HCT116 (cell line): ENCODE measurements around the gene DNAJC9. TPM values are rescaled to one million over a fixed set of nuclear protein-coding genes. Genes with fewer than 3 reads are reported as not detected.

Experiments used
- ATAC-seq: fragments of 200-7000 bp; cut with Tn5 transposase; 2 replicates; pipeline ENCODE4 v1.9.1; 2020; ENCODE audit warnings: mild to moderate bottlenecking, moderate library complexity
- BruUV-seq: library from RNA; stranded (reverse); fragments of 400-500 nt; replicated peaks from 2 replicates; lab custom pipeline; 2021; lab: Mats Ljungman, UMichigan
- CTCF ChIA-PET: fragments of 300-600 bp; sonication (Branson Sonifier 250); formaldehyde crosslinking; loops from one replicate; lab custom pipeline; 2021; ENCODE audit warnings: antibody characterized with exemption; lab: Charles Lee
- POLR2A ChIA-PET: fragments of 300-600, 350-600 bp; sonication (Branson Sonifier 250); formaldehyde crosslinking; loops from one replicate; lab custom pipeline; 2021; ENCODE audit warnings: antibody characterized with exemption; lab: Charles Lee
- RAD21 ChIA-PET, 2 experiments: fragments of 300-600 bp; sonication (Branson Sonifier 250); formaldehyde crosslinking; loops; one replicate each; lab custom pipeline; 2023; ENCODE audit warnings: low total read pairs in 2 of 2; ENCODE audit not compliant: uncharacterized antibody in 2 of 2, unreplicated experiment in 2 of 2, low non-redundant PET in 1 of 2; lab: Charles Lee
- DNase-seq: peaks from one replicate; pipeline ENCODE4 v3.0.0-alpha.2; 2010; ENCODE audit warnings: low read depth, low spot score
- H2AFZ ChIP-seq: fragments of 200-600 bp; shearing (Covaris generic), sonication (generic); 2 replicates; pipeline ENCODE4 v1.6.1; 2017; ENCODE audit warnings: low read depth, mixed run types, mixed read lengths, antibody characterized with exemption, low read length; ENCODE audit not compliant: poor library complexity, severe bottlenecking
- H3K27ac ChIP-seq: 2 replicates; pipeline ENCODE4 v1.5.1; 2012; ENCODE audit warnings: low read depth, low read length
- H3K27me3 ChIP-seq: fragments of 200-600 bp; sonication (generic); 2 replicates; pipeline ENCODE4 v1.6.1; 2016; ENCODE audit warnings: mixed run types, low read length, mixed read lengths; ENCODE audit not compliant: insufficient read depth
- H3K36me3 ChIP-seq, 2 experiments: fragments of 200-500 bp in 1 of 2; fragments of 200-600 bp in 1 of 2; sonication (Bioruptor generic) in 1 of 2; sonication (generic) in 1 of 2; 2 replicates each; pipeline versions ENCODE4 v1.5.1 to v1.6.1; 2014 to 2016; ENCODE audit warnings: low read length in 2 of 2, inconsistent platforms in 1 of 2, mixed read lengths in 1 of 2, mixed run types in 1 of 2; ENCODE audit not compliant: insufficient read depth in 2 of 2, control insufficient read depth in 1 of 2
- H3K4me1 ChIP-seq, 2 experiments: fragments of 200-600 bp in 1 of 2; sonication (generic) in 1 of 2; 2 replicates each; pipeline versions ENCODE4 v1.5.1 to v1.6.1; 2012 to 2017; ENCODE audit warnings: low read length in 2 of 2, inconsistent platforms in 1 of 2, mild to moderate bottlenecking in 1 of 2, mixed read lengths in 1 of 2, mixed run types in 1 of 2, moderate library complexity in 1 of 2; ENCODE audit not compliant: insufficient read depth in 2 of 2, control insufficient read depth in 1 of 2
- H3K4me2 ChIP-seq: fragments of 200-600 bp; sonication (generic); 2 replicates; pipeline ENCODE4 v1.6.1; 2017; ENCODE audit warnings: mixed run types, low read length, mixed read lengths
- H3K4me3 ChIP-seq, 2 experiments: fragments of 200-600 bp in 1 of 2; sonication (generic) in 1 of 2; replicated peaks in 1 of 2; 2 replicates each; pipeline ENCODE4 v1.5.1; 2011 to 2016; ENCODE audit warnings: low read length in 2 of 2, control low read depth in 1 of 2, low read depth in 1 of 2, mild to moderate bottlenecking in 1 of 2, mixed read lengths in 1 of 2, mixed run types in 1 of 2
- H3K79me2 ChIP-seq: fragments of 200-600 bp; sonication (generic); 2 replicates; pipeline ENCODE4 v1.6.1; 2017; ENCODE audit warnings: mild to moderate bottlenecking, mixed run types, low read length, moderate library complexity, mixed read lengths; ENCODE audit not compliant: insufficient read depth
- H3K9ac ChIP-seq: fragments of 200-600 bp; sonication (generic); 2 replicates; pipeline ENCODE4 v1.6.1; 2016; ENCODE audit warnings: low read length, mixed read lengths
- H3K9me2 ChIP-seq: fragments of 200-600 bp; sonication (generic), shearing (Covaris generic); 2 replicates; pipeline ENCODE4 v1.6.1; 2017; ENCODE audit warnings: mixed run types, mild to moderate bottlenecking, moderate library complexity; ENCODE audit not compliant: insufficient read depth
- H3K9me3 ChIP-seq, 2 experiments: fragments of 200-500 bp in 1 of 2; fragments of 200-600 bp in 1 of 2; sonication (Bioruptor generic) in 1 of 2; sonication (generic) in 1 of 2; 2 replicates each; pipeline ENCODE4 v1.6.1; 2014 to 2017; ENCODE audit warnings: low read length in 2 of 2, mixed read lengths in 2 of 2, inconsistent platforms in 1 of 2, low read depth in 1 of 2, mild to moderate bottlenecking in 1 of 2, mixed run types in 1 of 2, moderate library complexity in 1 of 2; ENCODE audit not compliant: control insufficient read depth in 1 of 2, insufficient read depth in 1 of 2
- H4K20me1 ChIP-seq: fragments of 200-600 bp; sonication (generic), shearing (Covaris generic); 2 replicates; pipeline ENCODE4 v1.6.1; 2017; ENCODE audit warnings: mixed run types, mild to moderate bottlenecking, moderate library complexity; ENCODE audit not compliant: insufficient read depth
- ATF3 ChIP-seq: IDR thresholded peaks from 2 replicates; pipeline ENCODE4 v1.6.1; 2012
- CBX3 ChIP-seq: IDR thresholded peaks from 2 replicates; pipeline ENCODE4 v1.6.1; 2012; ENCODE audit warnings: low read depth
- CTCF ChIP-seq, 3 experiments: fragments of 200-600 bp in 1 of 3; sonication (generic) in 1 of 3; IDR thresholded peaks in 2 of 3; conservative IDR thresholded peaks in 1 of 3; 2 replicates each; pipeline ENCODE4 v1.5.1; 2012 to 2017; ENCODE audit warnings: low read depth in 2 of 3, low read length in 2 of 3, antibody characterized with exemption in 1 of 3, borderline replicate concordance in 1 of 3, control low read depth in 1 of 3, mild to moderate bottlenecking in 1 of 3, mixed read lengths in 1 of 3, mixed run types in 1 of 3, moderate library complexity in 1 of 3; ENCODE audit not compliant: insufficient read depth in 1 of 3
- FOSL1 ChIP-seq: IDR thresholded peaks from 2 replicates; pipeline ENCODE4 v1.6.1; 2012; ENCODE audit warnings: low read depth
- JUND ChIP-seq: IDR thresholded peaks from 2 replicates; pipeline ENCODE4 v1.6.1; 2012
- MAX ChIP-seq: IDR thresholded peaks from 2 replicates; pipeline ENCODE4 v1.6.1; 2012
- POLR2A ChIP-seq: IDR thresholded peaks from 2 replicates; pipeline ENCODE4 v1.7.0; 2011; ENCODE audit warnings: borderline replicate concordance; ENCODE audit not compliant: insufficient read depth, insufficient read length; ENCODE audit errors: extremely low read depth
- POLR2AphosphoS5 ChIP-seq: IDR thresholded peaks from 2 replicates; pipeline ENCODE4 v1.6.1; 2011; ENCODE audit warnings: mild to moderate bottlenecking, low read depth, low read length, moderate library complexity
- YY1 ChIP-seq: IDR thresholded peaks from 2 replicates; pipeline ENCODE4 v1.6.1; 2011; ENCODE audit warnings: low read length, low read depth, moderate library complexity, mild to moderate bottlenecking; ENCODE audit not compliant: insufficient replicate concordance; ENCODE audit errors: extremely low read depth
- ZNF274 ChIP-seq: fragments of 200-500 bp; sonication (Bioruptor generic); IDR thresholded peaks from 2 replicates; pipeline ENCODE4 v1.6.1; 2014; ENCODE audit warnings: mild to moderate bottlenecking, low read depth, low read length, inconsistent platforms
- intact Hi-C: fragments of 100-400 bp; cut with micrococcal nuclease; formaldehyde crosslinking; loops from 2 replicates; pipeline ENCODE4 v1.10.0; 2022
- total RNA-seq: library from RNA; stranded (reverse); gene quantifications from one replicate; pipeline ENCODE4 v1.2.1, GENCODE V29; 2021; ENCODE audit not compliant: unreplicated experiment

The DNAJC9 gene
- total RNA-seq, 1 experiment from 2014 or later: 40.3 TPM

- ChIA-PET CTCF (no interaction called here), POLR2A (no interaction called here), RAD21 (no interaction called here)
- no TSS peak for BruUV-seq
- H2AFZ ChIP-seq: no peak overlapping the region
- no peaks in the 10 kb centered on the region for H3K27me3 ChIP-seq
- no peaks in the 10 kb centered on the region for H3K79me2 ChIP-seq
- TF ChIP-seq MAX (no peak), FOSL1 (no peak), JUND (no peak), POLR2AphosphoS5 (no peak), CTCF (IDR thresholded peaks at IDR 0.05 in 2 of 3, conservative IDR thresholded peaks at IDR 0.05 in 1 of 3; ENCODE audit: borderline replicate concordance in 1 of 3, insufficient read depth in 1 of 3, low read depth in 2 of 3, low read length in 2 of 3) (no peak), YY1 (no peak), CBX3 (no peak), POLR2A (no peak), ZNF274 (no peak), ATF3 (no peak)
- no peaks in the 10 kb centered on the region for H3K9me3 ChIP-seq
- no peak overlapping the region for H3K27ac ChIP-seq
- no peaks in the 10 kb centered on the region; the same call in 1 of the 2 replicates for H4K20me1 ChIP-seq
- H3K4me1 ChIP-seq: no peaks in the 10 kb centered on the region
- ATAC-seq (no peak), DNase-seq (no peak)
- H3K36me3 ChIP-seq: peaks cover 2 to 6% of the 10 kb centered on the region in 2 experiments; a peak in 2 of 4 replicates
- H3K4me3 ChIP-seq: no peak overlapping the region
- H3K9me2 ChIP-seq: no peaks in the 10 kb centered on the region
- H3K9ac ChIP-seq: no peak overlapping the region
- no peak overlapping the region for H3K4me2 ChIP-seq
- intact Hi-C loops: no loop called here
Observed at GRCh38 chr10:73229567-73229966, 17.5 kb downstream of the DNAJC9 start.
